Liver (tissue), 9 donors: ENCODE measurements around the gene DNAH8. TPM values are rescaled to one million over a fixed set of nuclear protein-coding genes. Genes with fewer than 3 reads are reported as not detected.

Experiments used
- DNase-seq: peaks from one replicate; pipeline ENCODE4 v3.0.0-alpha.2; 2017; ENCODE audit warnings: low spot score
- H3K27ac ChIP-seq, 2 donors: one replicate each; pipeline ENCODE4 v1.7.0; 2013; ENCODE audit warnings: inconsistent platforms in 2 of 2, low read length in 2 of 2, control low read depth in 1 of 2, low read depth in 1 of 2, mild to moderate bottlenecking in 1 of 2
- H3K27me3 ChIP-seq, 4 donors: one replicate each; pipeline versions ENCODE4 v1.6.1 to v1.7.0; 2013; ENCODE audit warnings: low read length in 3 of 4, inconsistent platforms in 1 of 4, mild to moderate bottlenecking in 1 of 4, moderate library complexity in 1 of 4; ENCODE audit not compliant: control insufficient read depth in 4 of 4, insufficient read depth in 4 of 4
- H3K36me3 ChIP-seq, 4 donors: one replicate each; pipeline versions ENCODE4 v1.6.1 to v1.7.0; 2013; ENCODE audit warnings: low read length in 3 of 4, mild to moderate bottlenecking in 3 of 4, low read depth in 1 of 4, moderate library complexity in 1 of 4; ENCODE audit not compliant: control insufficient read depth in 4 of 4, insufficient read depth in 3 of 4
- H3K4me1 ChIP-seq, 4 donors: one replicate each; pipeline versions ENCODE4 v1.6.1 to v1.7.0; 2013; ENCODE audit warnings: low read length in 3 of 4, mild to moderate bottlenecking in 3 of 4, moderate library complexity in 1 of 4; ENCODE audit not compliant: control insufficient read depth in 4 of 4, insufficient read depth in 4 of 4
- H3K4me3 ChIP-seq, 3 donors: one replicate each; pipeline versions ENCODE4 v1.6.1 to v1.7.0; 2013; ENCODE audit warnings: low read length in 3 of 3, control low read depth in 1 of 3, low read depth in 1 of 3, mild to moderate bottlenecking in 1 of 3
- H3K9ac ChIP-seq, 2 donors: one replicate each; pipeline ENCODE4 v1.7.0; 2013; ENCODE audit warnings: low read length in 2 of 2, mild to moderate bottlenecking in 2 of 2, moderate library complexity in 2 of 2, control low read depth in 1 of 2, low read depth in 1 of 2
- H3K9me3 ChIP-seq, 4 donors: one replicate each; pipeline versions ENCODE4 v1.6.1 to v1.7.0; 2013; ENCODE audit warnings: low read length in 3 of 4; ENCODE audit not compliant: control insufficient read depth in 4 of 4
- EGR1 ChIP-seq, 2 donors: IDR thresholded peaks; 2 replicates each; pipeline ENCODE4 v1.6.1; 2016 to 2018; ENCODE audit warnings: antibody characterized with exemption in 2 of 2, low read depth in 2 of 2
- FOXA1 ChIP-seq: IDR thresholded peaks from 2 replicates; pipeline ENCODE4 v1.6.1; 2016; ENCODE audit warnings: antibody characterized with exemption
- FOXA2 ChIP-seq: IDR thresholded peaks from 2 replicates; pipeline ENCODE4 v1.6.1; 2016; ENCODE audit warnings: antibody characterized with exemption
- GABPA ChIP-seq, 2 donors: IDR thresholded peaks in 1 of 2; conservative IDR thresholded peaks in 1 of 2; 2 replicates each; pipeline ENCODE4 v1.6.1; 2016; ENCODE audit warnings: antibody characterized with exemption in 2 of 2, mild to moderate bottlenecking in 1 of 2, moderate library complexity in 1 of 2
- HNF4A ChIP-seq, 2 donors: conservative IDR thresholded peaks; 2 replicates each; pipeline ENCODE4 v1.6.1; 2016; ENCODE audit warnings: antibody characterized with exemption in 2 of 2, mild to moderate bottlenecking in 2 of 2
- HNF4G ChIP-seq: IDR thresholded peaks from 2 replicates; pipeline ENCODE4 v1.6.1; 2016; ENCODE audit warnings: antibody characterized with exemption
- JUND ChIP-seq, 2 donors: IDR thresholded peaks; 2 replicates each; pipeline ENCODE4 v1.6.1; 2016; ENCODE audit warnings: antibody characterized with exemption in 2 of 2
- NR2F2 ChIP-seq: IDR thresholded peaks from 2 replicates; pipeline ENCODE4 v1.6.1; 2016; ENCODE audit warnings: antibody characterized with exemption
- RAD21 ChIP-seq, 2 donors: IDR thresholded peaks; 2 replicates each; pipeline ENCODE4 v1.6.1; 2016; ENCODE audit warnings: antibody characterized with exemption in 2 of 2, mild to moderate bottlenecking in 2 of 2
- RXRA ChIP-seq, 2 donors: IDR thresholded peaks; 2 replicates each; pipeline ENCODE4 v1.6.1; 2017 to 2018; ENCODE audit warnings: antibody characterized with exemption in 2 of 2, mild to moderate bottlenecking in 1 of 2
- SP1 ChIP-seq: IDR thresholded peaks from 2 replicates; pipeline ENCODE4 v1.6.1; 2018; ENCODE audit warnings: antibody characterized with exemption, mild to moderate bottlenecking
- TAF1 ChIP-seq: conservative IDR thresholded peaks from 2 replicates; pipeline ENCODE4 v1.6.1; 2016; ENCODE audit warnings: antibody characterized with exemption, mild to moderate bottlenecking
- YY1 ChIP-seq: IDR thresholded peaks from 2 replicates; pipeline ENCODE4 v1.6.1; 2016; ENCODE audit warnings: antibody characterized with exemption, mild to moderate bottlenecking
- WGBS: extraction: QIAGEN DNeasy Blood & Tissue Kit; methylation state at CpG from one replicate; pipeline ENCODE4 v1.1.7; 2013; 5-methylcytosine and 5-hydroxymethylcytosine counted together
- polyA plus RNA-seq, 2 donors: library from polyadenylated mRNA; stranded (reverse) in 1 of 2; unstranded in 1 of 2; fragments of 200-250 nt in 1 of 2; fragments of >200 nt in 1 of 2; fragmentation: Nextera tagmentation in 1 of 2; extraction: Ambion mirVana in 1 of 2; gene quantifications; one replicate each; pipeline versions ENCODE4 v1.2.1 to v1.2.3, GENCODE V29; 2013 to 2015
- total RNA-seq, 2 donors: library from RNA; depleted of rRNA; stranded (reverse); fragments of >200 nt; gene quantifications; one replicate each; pipeline ENCODE4 v1.2.3, GENCODE V29; 2014
- TF ChIP-seq, protein P1 (sequence below): IDR thresholded peaks from 2 replicates; pipeline ENCODE4 v1.6.1; 2016; ENCODE audit warnings: antibody characterized with exemption
- TF ChIP-seq, protein P2 (sequence below): IDR thresholded peaks from 2 replicates; pipeline ENCODE4 v1.6.1; 2016; ENCODE audit warnings: antibody characterized with exemption
- TF ChIP-seq, protein P3 (sequence below): IDR thresholded peaks from 2 replicates; pipeline ENCODE4 v1.6.1; 2016; ENCODE audit warnings: antibody characterized with exemption, mild to moderate bottlenecking
- TF ChIP-seq, protein P4 (sequence below): IDR thresholded peaks from 2 replicates; pipeline ENCODE4 v1.6.1; 2016; ENCODE audit warnings: antibody characterized with exemption
- TF ChIP-seq, protein P5 (sequence below): fragments of 150-350 bp; IDR thresholded peaks from 2 replicates; pipeline ENCODE4 v1.5.1; 2017; ENCODE audit warnings: improper control_type of control experiment, low read depth, low read length; ENCODE audit not compliant: missing input control
- donor health status: healthy.
- donor health status: healthy.
- donor health status: healthy.
- donor health status: healthy.
- donor health status: healthy.

DNAH8 gene
- total and polyA plus RNA-seq, 4 donors, result under 0.01 to 0.05 TPM; not detected in 2

DNA sequence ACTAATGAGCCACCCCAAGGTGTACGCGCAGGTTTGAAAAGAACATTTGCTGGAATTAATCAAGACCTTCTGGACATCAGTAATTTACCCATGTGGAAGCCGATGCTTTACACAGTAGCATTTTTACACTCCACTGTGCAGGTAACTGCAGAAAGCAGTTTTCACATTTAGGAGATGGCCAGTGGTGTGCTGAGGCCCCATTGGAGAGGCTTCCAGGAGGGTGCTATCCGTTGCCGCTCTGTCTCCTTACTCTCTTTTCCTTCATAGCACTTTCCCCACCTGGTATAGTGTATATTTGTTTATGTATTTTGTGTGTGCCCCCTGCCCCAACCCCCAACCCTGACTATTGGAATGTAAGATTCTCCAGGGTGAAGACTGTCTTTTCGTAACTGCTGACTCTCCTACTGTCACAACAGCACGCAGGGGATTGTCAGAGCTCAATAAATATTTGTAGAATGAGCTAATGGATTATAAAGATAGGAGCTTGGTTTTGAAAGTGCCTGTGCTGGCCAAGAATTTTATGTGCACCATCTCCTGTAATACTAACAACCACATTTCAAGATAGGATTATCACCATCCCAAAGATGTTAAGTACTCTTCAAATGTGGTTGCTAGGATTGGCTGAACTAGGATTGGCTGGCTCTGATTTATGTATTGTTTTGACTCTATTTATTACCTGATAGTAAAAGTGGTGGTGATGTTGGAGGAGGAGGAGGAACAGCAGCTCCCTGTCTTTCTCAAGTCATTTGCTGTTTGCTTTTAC lies 259.5 kb downstream of the DNAH8 start (continued):
- no peak for TF ChIP-seq SP1
- TF ChIP-seq, protein P1, sequence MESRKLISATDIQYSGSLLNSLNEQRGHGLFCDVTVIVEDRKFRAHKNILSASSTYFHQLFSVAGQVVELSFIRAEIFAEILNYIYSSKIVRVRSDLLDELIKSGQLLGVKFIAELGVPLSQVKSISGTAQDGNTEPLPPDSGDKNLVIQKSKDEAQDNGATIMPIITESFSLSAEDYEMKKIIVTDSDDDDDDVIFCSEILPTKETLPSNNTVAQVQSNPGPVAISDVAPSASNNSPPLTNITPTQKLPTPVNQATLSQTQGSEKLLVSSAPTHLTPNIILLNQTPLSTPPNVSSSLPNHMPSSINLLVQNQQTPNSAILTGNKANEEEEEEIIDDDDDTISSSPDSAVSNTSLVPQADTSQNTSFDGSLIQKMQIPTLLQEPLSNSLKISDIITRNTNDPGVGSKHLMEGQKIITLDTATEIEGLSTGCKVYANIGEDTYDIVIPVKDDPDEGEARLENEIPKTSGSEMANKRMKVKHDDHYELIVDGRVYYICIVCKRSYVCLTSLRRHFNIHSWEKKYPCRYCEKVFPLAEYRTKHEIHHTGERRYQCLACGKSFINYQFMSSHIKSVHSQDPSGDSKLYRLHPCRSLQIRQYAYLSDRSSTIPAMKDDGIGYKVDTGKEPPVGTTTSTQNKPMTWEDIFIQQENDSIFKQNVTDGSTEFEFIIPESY, result no peak

DNA sequence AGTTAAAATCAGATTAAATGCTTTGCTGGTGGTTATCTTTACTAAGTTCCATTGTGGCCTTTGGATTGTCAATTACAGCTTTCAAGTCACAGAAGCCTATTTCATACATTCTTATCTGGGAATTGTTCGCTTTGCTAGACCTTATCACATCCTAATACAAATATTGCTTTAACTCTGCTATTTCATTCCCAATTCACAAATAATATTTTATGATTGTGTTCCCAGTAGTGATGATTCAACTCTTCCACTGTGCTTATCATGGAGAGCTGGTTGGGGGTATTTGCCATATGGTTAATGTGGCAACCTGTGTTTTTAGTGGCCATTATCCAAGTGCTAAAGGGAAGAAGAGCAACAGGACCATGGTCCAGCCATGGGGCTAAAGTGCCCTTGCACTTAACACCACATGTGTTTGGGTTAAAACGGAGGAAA lies 260.5 kb downstream of the DNAH8 start:
- H3K4me3 ChIP-seq, result no peak overlapping the region
- 23% methylated on average over 2 of the region's 2 CpGs for WGBS
- peak overlapping the region; percentile 43 to 54 for H3K27ac ChIP-seq
- TF ChIP-seq SP1 (peak; percentile 43), GABPA (IDR thresholded peaks at IDR 0.05 in 1 of 2, conservative IDR thresholded peaks at IDR 0.05 in 1 of 2) (peak in 1 of 2 donors; percentile 27), FOXA2 (peak; percentile 78), FOXA1 (peak; percentile 26), YY1 (peak; percentile 89), HNF4A (conservative IDR thresholded peaks at IDR 0.05) (peak; percentile 71 to 95), HNF4G (no peak), EGR1 (IDR thresholded peaks at IDR 0.05; ENCODE audit: low read depth in 2 of 2) (peak in 1 of 2 donors; percentile 93), JUND (IDR thresholded peaks at IDR 0.05) (peak; percentile 98 to 100), TAF1 (no peak), RAD21 (IDR thresholded peaks at IDR 0.05) (peak; percentile 14 to 45), RXRA (IDR thresholded peaks at IDR 0.05) (peak; percentile 31 to 95), NR2F2 (no peak)
- TF ChIP-seq, protein P2, sequence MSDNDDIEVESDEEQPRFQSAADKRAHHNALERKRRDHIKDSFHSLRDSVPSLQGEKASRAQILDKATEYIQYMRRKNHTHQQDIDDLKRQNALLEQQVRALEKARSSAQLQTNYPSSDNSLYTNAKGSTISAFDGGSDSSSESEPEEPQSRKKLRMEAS, result peak; percentile 87
- TF ChIP-seq, protein P3, sequence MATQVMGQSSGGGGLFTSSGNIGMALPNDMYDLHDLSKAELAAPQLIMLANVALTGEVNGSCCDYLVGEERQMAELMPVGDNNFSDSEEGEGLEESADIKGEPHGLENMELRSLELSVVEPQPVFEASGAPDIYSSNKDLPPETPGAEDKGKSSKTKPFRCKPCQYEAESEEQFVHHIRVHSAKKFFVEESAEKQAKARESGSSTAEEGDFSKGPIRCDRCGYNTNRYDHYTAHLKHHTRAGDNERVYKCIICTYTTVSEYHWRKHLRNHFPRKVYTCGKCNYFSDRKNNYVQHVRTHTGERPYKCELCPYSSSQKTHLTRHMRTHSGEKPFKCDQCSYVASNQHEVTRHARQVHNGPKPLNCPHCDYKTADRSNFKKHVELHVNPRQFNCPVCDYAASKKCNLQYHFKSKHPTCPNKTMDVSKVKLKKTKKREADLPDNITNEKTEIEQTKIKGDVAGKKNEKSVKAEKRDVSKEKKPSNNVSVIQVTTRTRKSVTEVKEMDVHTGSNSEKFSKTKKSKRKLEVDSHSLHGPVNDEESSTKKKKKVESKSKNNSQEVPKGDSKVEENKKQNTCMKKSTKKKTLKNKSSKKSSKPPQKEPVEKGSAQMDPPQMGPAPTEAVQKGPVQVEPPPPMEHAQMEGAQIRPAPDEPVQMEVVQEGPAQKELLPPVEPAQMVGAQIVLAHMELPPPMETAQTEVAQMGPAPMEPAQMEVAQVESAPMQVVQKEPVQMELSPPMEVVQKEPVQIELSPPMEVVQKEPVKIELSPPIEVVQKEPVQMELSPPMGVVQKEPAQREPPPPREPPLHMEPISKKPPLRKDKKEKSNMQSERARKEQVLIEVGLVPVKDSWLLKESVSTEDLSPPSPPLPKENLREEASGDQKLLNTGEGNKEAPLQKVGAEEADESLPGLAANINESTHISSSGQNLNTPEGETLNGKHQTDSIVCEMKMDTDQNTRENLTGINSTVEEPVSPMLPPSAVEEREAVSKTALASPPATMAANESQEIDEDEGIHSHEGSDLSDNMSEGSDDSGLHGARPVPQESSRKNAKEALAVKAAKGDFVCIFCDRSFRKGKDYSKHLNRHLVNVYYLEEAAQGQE, result peak; percentile 79
- TF ChIP-seq, protein P4, sequence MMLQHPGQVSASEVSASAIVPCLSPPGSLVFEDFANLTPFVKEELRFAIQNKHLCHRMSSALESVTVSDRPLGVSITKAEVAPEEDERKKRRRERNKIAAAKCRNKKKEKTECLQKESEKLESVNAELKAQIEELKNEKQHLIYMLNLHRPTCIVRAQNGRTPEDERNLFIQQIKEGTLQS, result peak; percentile 93
- TF ChIP-seq, protein P5, sequence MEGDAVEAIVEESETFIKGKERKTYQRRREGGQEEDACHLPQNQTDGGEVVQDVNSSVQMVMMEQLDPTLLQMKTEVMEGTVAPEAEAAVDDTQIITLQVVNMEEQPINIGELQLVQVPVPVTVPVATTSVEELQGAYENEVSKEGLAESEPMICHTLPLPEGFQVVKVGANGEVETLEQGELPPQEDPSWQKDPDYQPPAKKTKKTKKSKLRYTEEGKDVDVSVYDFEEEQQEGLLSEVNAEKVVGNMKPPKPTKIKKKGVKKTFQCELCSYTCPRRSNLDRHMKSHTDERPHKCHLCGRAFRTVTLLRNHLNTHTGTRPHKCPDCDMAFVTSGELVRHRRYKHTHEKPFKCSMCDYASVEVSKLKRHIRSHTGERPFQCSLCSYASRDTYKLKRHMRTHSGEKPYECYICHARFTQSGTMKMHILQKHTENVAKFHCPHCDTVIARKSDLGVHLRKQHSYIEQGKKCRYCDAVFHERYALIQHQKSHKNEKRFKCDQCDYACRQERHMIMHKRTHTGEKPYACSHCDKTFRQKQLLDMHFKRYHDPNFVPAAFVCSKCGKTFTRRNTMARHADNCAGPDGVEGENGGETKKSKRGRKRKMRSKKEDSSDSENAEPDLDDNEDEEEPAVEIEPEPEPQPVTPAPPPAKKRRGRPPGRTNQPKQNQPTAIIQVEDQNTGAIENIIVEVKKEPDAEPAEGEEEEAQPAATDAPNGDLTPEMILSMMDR, result no peak
- TF ChIP-seq, protein P1, result peak; percentile 92
- no peak for DNase-seq
- no peak overlapping the region for H3K9ac ChIP-seq
- no peaks in the 10 kb centered on the region for H3K36me3 ChIP-seq
- H3K4me1 ChIP-seq, result peaks cover 4 to 12% (median 7%) of the 10 kb centered on the region in 4 donors
- H3K9me3 ChIP-seq, result no peaks in the 10 kb centered on the region
- peaks cover 0 to 6% (median 2%) of the 10 kb centered on the region in 4 donors for H3K27me3 ChIP-seq
